NCI-H345 treated with DMSO at 0.1 percent for 48 hours (cell line): ENCODE data around the gene DEFB119.
"Not testable (repeated sequence)": the region's sequence is repeated elsewhere in the genome, so short reads cannot be mapped to it uniquely, and the experiment has no call there.

ENCODE experiments used
- DNase-seq: peaks from one replicate; lab custom pipeline; 2025; ENCODE audit not compliant: unreplicated experiment; lab: John Stamatoyannopoulos, UW

DEFB119 gene

GRCh38 chr20:31390490-31390889 lies at the start of gene DEFB119:
Gene DEFB119, minus strand, starts transcription at chr20:31390590. Its CDS starts 107 bp downstream, at chr20:31390483.
- no peak for DNase-seq

- DNase-seq = no peak
Observed at GRCh38 chr20:31430568-31431115, 40.3 kb upstream of the DEFB119 start.

GRCh38 chr20:31427576-31427975 lies 37.2 kb upstream of the DEFB119 start:
- not testable (repeated sequence) for DNase-seq

GRCh38 chr20:31426891-31427551 lies 36.6 kb upstream of the DEFB119 start:
- DNase-seq = not testable (repeated sequence)

GRCh38 chr20:31425797-31426196 lies 35.4 kb upstream of the DEFB119 start:
- DNase-seq = no peak

GRCh38 chr20:31418307-31418706 lies 27.9 kb upstream of the DEFB119 start:
- no peak for DNase-seq

- DNase-seq = no peak
Observed at GRCh38 chr20:31415653-31416052, 25.3 kb upstream of the DEFB119 start.

GRCh38 chr20:31414381-31414780 lies 24.0 kb upstream of the DEFB119 start:
- DNase-seq = no peak

- no peak for DNase-seq
Observed at GRCh38 chr20:31410011-31410410, 19.6 kb upstream of the DEFB119 start.

- DNase-seq = no peak
Observed at GRCh38 chr20:31406115-31406514, 15.7 kb upstream of the DEFB119 start, which contains the start of gene DEFB121. Gene DEFB121, minus strand, starts transcription at chr20:31406215. Its CDS starts 63 bp downstream, at chr20:31406152.

- DNase-seq = no peak
Observed at GRCh38 chr20:31403886-31404285, 13.5 kb upstream of the DEFB119 start.

- no peak for DNase-seq
Observed at GRCh38 chr20:31394900-31395299, 4.5 kb upstream of the DEFB119 start.

GRCh38 chr20:31392836-31393235 lies 2.4 kb upstream of the DEFB119 start:
- DNase-seq = no peak

GRCh38 chr20:31374346-31374745 lies 16.0 kb downstream of the DEFB119 start:
- no peak for DNase-seq

GRCh38 chr20:31368301-31368700 lies 22.1 kb downstream of the DEFB119 start, which contains the start of gene DEFB118:
Gene DEFB118, plus strand, starts transcription at chr20:31368601. Its CDS starts 50 bp downstream, at chr20:31368651.
- no peak for DNase-seq

- not testable (repeated sequence) for DNase-seq
Observed at GRCh38 chr20:31364272-31364671, 26.1 kb downstream of the DEFB119 start.

GRCh38 chr20:31363295-31363694 lies 27.1 kb downstream of the DEFB119 start:
- no peak for DNase-seq

GRCh38 chr20:31355981-31356380 lies 34.4 kb downstream of the DEFB119 start:
- DNase-seq = no peak

- no peak for DNase-seq
Observed at GRCh38 chr20:31341470-31341869, 48.9 kb downstream of the DEFB119 start.

GRCh38 chr20:31330893-31331292 lies 59.5 kb downstream of the DEFB119 start:
- no peak for DNase-seq
